ENCODE measurements around the gene FBXO31. TPM values are rescaled to one million over a fixed set of nuclear protein-coding genes. Genes with fewer than 3 reads are reported as not detected.

FBXO31 gene
- total RNA-seq, 1 experiment from 2014 or later = 40.4 TPM

GRCh38 chr16:87320510-87321227, 62.9 kb downstream of the FBXO31 start:
- H3K4me3 Mint-ChIP-seq (ENCODE audit: low read depth, unreplicated experiment) = no peak overlapping the region
- no peaks in the 10 kb centered on the region for H3K27me3 Mint-ChIP-seq (ENCODE audit: unreplicated experiment)
- no peak for TF ChIP-seq CTCF (IDR thresholded peaks at IDR 0.05; ENCODE audit: unreplicated experiment)
- no peaks in the 10 kb centered on the region for H3K9me3 Mint-ChIP-seq (ENCODE audit: low read depth, unreplicated experiment)
- DNase-seq = no peak
- intact Hi-C loops (cut with micrococcal nuclease; ENCODE audit: unreplicated experiment) = no loop called here
- peaks cover 28% of the 10 kb centered on the region for H3K36me3 Mint-ChIP-seq (ENCODE audit: insufficient read depth, unreplicated experiment)
- H3K27ac Mint-ChIP-seq (ENCODE audit: unreplicated experiment) = no peak overlapping the region
- peaks cover 14% of the 10 kb centered on the region for H3K4me1 Mint-ChIP-seq (ENCODE audit: low read depth, unreplicated experiment)
- CTCF ChIA-PET = no interaction called here
- BruUV-seq (replicated peaks) = no TSS peak

GRCh38 chr16:87319997-87320491, 63.5 kb downstream of the FBXO31 start:
- CTCF ChIA-PET = no interaction called here
- intact Hi-C loops (cut with micrococcal nuclease; ENCODE audit: unreplicated experiment) = loop anchor here (5.0 to 10.0 kb wide), 2 partner anchors 72 to 315 kb away; partner anchors contain the start of gene MAP1LC3B
- no TSS peak for BruUV-seq (replicated peaks)
- DNase-seq = no peak
- no peaks in the 10 kb centered on the region for H3K27me3 Mint-ChIP-seq (ENCODE audit: unreplicated experiment)
- H3K27ac Mint-ChIP-seq (ENCODE audit: unreplicated experiment) = no peak overlapping the region
- H3K9me3 Mint-ChIP-seq (ENCODE audit: low read depth, unreplicated experiment) = no peaks in the 10 kb centered on the region
- no peak overlapping the region for H3K4me3 Mint-ChIP-seq (ENCODE audit: low read depth, unreplicated experiment)
- H3K36me3 Mint-ChIP-seq (ENCODE audit: insufficient read depth, unreplicated experiment) = peaks cover 28% of the 10 kb centered on the region
- H3K4me1 Mint-ChIP-seq (ENCODE audit: low read depth, unreplicated experiment) = peaks cover 14% of the 10 kb centered on the region
- no peak for TF ChIP-seq CTCF (IDR thresholded peaks at IDR 0.05; ENCODE audit: unreplicated experiment)

GRCh38 chr16:87319011-87319410, 64.6 kb downstream of the FBXO31 start:
- Mint-ChIP-seq H3K27me3 (ENCODE audit: unreplicated experiment) (no peaks in the 10 kb centered on the region), H3K36me3 (ENCODE audit: insufficient read depth, unreplicated experiment) (peaks cover 28% of the 10 kb centered on the region), H3K9me3 (ENCODE audit: low read depth, unreplicated experiment) (no peaks in the 10 kb centered on the region), H3K4me3 (ENCODE audit: low read depth, unreplicated experiment) (peak overlapping the region; percentile 98), H3K27ac (ENCODE audit: unreplicated experiment) (peak overlapping the region; percentile 94), H3K4me1 (ENCODE audit: low read depth, unreplicated experiment) (peaks cover 14% of the 10 kb centered on the region)
- no peak for TF ChIP-seq CTCF (IDR thresholded peaks at IDR 0.05; ENCODE audit: unreplicated experiment)
- DNase-seq = no peak
- CTCF ChIA-PET = interaction anchor here (2.0 kb wide), 1 partner anchor 9 kb away, joined by 5 read pairs; no protein-coding TSS in a partner anchor
- intact Hi-C loops (cut with micrococcal nuclease; ENCODE audit: unreplicated experiment) = loop anchor here (5.0 to 10.0 kb wide), 2 partner anchors 73 to 316 kb away; partner anchors contain the start of gene MAP1LC3B
- BruUV-seq (replicated peaks) = no TSS peak

GRCh38 chr16:87317750-87318644, 65.6 kb downstream of the FBXO31 start:
- Mint-ChIP-seq H3K4me1 (ENCODE audit: low read depth, unreplicated experiment) (peaks cover 14% of the 10 kb centered on the region), H3K4me3 (ENCODE audit: low read depth, unreplicated experiment) (peak overlapping the region; percentile 98), H3K36me3 (ENCODE audit: insufficient read depth, unreplicated experiment) (peaks cover 28% of the 10 kb centered on the region), H3K27ac (ENCODE audit: unreplicated experiment) (peak overlapping the region; percentile 94), H3K27me3 (ENCODE audit: unreplicated experiment) (no peaks in the 10 kb centered on the region), H3K9me3 (ENCODE audit: low read depth, unreplicated experiment) (no peaks in the 10 kb centered on the region)
- peak; percentile 51 for DNase-seq
- intact Hi-C loops (cut with micrococcal nuclease; ENCODE audit: unreplicated experiment) = loop anchor here (5.0 to 10.0 kb wide), 2 partner anchors 74 to 317 kb away; partner anchors contain the start of gene MAP1LC3B
- no peak for TF ChIP-seq CTCF (IDR thresholded peaks at IDR 0.05; ENCODE audit: unreplicated experiment)
- BruUV-seq (replicated peaks) = TSS peak; percentile 76
- CTCF ChIA-PET = interaction anchor here (0.6 to 2.4 kb wide), 7 partner anchors 10 to 1794 kb away, joined by 3 to 9 read pairs (median 4); partner anchors contain the start of gene FBXO31
